Measurements from ENCODE around the gene TMCO5A.

DNA sequence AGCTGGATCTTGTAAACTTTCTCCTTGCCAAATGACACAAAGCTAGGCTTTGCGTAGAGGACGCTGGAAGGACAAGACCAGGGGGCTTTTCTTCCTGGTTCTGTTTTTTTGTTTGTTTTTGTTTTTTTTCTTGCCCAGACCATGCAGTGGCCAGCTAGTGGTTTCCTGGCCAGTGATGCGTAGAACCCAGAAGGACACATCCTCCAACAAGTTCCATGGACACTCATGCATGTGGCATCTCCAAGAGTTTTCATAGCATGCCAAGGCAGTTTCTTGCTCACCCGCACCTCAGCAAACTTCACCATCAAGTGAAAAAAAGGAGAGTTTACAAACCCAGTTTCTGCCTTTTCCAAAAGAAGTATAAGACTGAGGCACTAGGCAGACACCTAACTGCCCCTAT is 46.1 kb upstream of the TMCO5A start:
- no peak for TF ChIP-seq EZH2phosphoT487 (IDR thresholded peaks at IDR 0.05; ENCODE audit: low read depth)
- TF ChIP-seq, protein P1, sequence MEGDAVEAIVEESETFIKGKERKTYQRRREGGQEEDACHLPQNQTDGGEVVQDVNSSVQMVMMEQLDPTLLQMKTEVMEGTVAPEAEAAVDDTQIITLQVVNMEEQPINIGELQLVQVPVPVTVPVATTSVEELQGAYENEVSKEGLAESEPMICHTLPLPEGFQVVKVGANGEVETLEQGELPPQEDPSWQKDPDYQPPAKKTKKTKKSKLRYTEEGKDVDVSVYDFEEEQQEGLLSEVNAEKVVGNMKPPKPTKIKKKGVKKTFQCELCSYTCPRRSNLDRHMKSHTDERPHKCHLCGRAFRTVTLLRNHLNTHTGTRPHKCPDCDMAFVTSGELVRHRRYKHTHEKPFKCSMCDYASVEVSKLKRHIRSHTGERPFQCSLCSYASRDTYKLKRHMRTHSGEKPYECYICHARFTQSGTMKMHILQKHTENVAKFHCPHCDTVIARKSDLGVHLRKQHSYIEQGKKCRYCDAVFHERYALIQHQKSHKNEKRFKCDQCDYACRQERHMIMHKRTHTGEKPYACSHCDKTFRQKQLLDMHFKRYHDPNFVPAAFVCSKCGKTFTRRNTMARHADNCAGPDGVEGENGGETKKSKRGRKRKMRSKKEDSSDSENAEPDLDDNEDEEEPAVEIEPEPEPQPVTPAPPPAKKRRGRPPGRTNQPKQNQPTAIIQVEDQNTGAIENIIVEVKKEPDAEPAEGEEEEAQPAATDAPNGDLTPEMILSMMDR (IDR thresholded peaks at IDR 0.05; ENCODE audit: low read depth, low read length) = no peak
